LNCaP clone FGC (cell line): ENCODE data around the gene HAUS8.

Experiments used
- DNase-seq: peaks from one replicate; pipeline ENCODE4 v3.0.0-alpha.2; 2011; ENCODE audit warnings: low read depth
- H3K4me3 ChIP-seq: 2 replicates; pipeline ENCODE4 v1.5.1; 2011; ENCODE audit warnings: mild to moderate bottlenecking, low read depth, low read length, control low read depth
- CTCF ChIP-seq: IDR thresholded peaks from 2 replicates; pipeline ENCODE4 v1.5.1; 2012; ENCODE audit warnings: mild to moderate bottlenecking; ENCODE audit not compliant: control insufficient read depth, insufficient read depth; ENCODE audit errors: extremely low read depth

HAUS8 gene

GRCh38 chr19:17074634-17075034 lies 618 bp downstream of the HAUS8 start:
- H3K4me3 ChIP-seq: peak overlapping the region; percentile 74
- TF ChIP-seq CTCF: no peak
- DNase-seq: no peak

GRCh38 chr19:17073869-17074633 lies 1.2 kb downstream of the HAUS8 start:
- TF ChIP-seq CTCF: no peak

GRCh38 chr19:17070912-17071311 lies 4.3 kb downstream of the HAUS8 start:
- no peak overlapping the region for H3K4me3 ChIP-seq
- DNase-seq: no peak
- no peak for TF ChIP-seq CTCF

More at GRCh38 chr19:17073869-17074633, 1.2 kb downstream of the HAUS8 start:
- DNase-seq: no peak
- peak overlapping the region; percentile 74 for H3K4me3 ChIP-seq

- no peak overlapping the region for H3K4me3 ChIP-seq
- TF ChIP-seq CTCF: no peak
- no peak for DNase-seq
These were observed 4.8 kb downstream of the HAUS8 start for GRCh38 chr19:17070421-17070820.

- no peak for TF ChIP-seq CTCF
- no peak overlapping the region for H3K4me3 ChIP-seq
- no peak for DNase-seq
These were observed 6.1 kb downstream of the HAUS8 start for GRCh38 chr19:17069193-17069592.

GRCh38 chr19:17063428-17063827 lies 11.8 kb downstream of the HAUS8 start:
- H3K4me3 ChIP-seq: no peak overlapping the region
- no peak for DNase-seq
- TF ChIP-seq CTCF: no peak

GRCh38 chr19:17061691-17062090 lies 13.6 kb downstream of the HAUS8 start:
- H3K4me3 ChIP-seq: no peak overlapping the region
- no peak for DNase-seq
- TF ChIP-seq CTCF: no peak
